OCI-LY1 (cell line): ENCODE data around the gene COP1.

Experiments
- CTCF ChIP-seq: fragments of 200-600 bp; sonication (generic), shearing (Covaris generic); IDR thresholded peaks from 2 replicates; pipeline ENCODE4 v1.5.1; 2017; ENCODE audit warnings: mild to moderate bottlenecking, antibody characterized with exemption, low read length, moderate library complexity, mixed read lengths
- EZH2 ChIP-seq: fragments of 200-600 bp; sonication (generic), shearing (Covaris generic); IDR thresholded peaks from 2 replicates; pipeline ENCODE4 v1.8.0; 2017; ENCODE audit warnings: borderline replicate concordance, mixed run types, mild to moderate bottlenecking, antibody characterized with exemption, low read length, moderate library complexity, mixed read lengths

GRCh38 chr1:176144526-176144925 lies 62.6 kb downstream of the COP1 start:
- TF ChIP-seq CTCF (no peak), EZH2 (no peak)
